GM23338 (cell line): Measurements from ENCODE around the gene FAM13C.

ENCODE experiments used
- CTCF ChIP-seq, 2 experiments: fragments of 200-600 bp in 1 of 2; sonication (generic) in 1 of 2; conservative IDR thresholded peaks; 2 replicates each; pipeline versions ENCODE4 v1.5.1 to v1.6.1; 2016 to 2017; ENCODE audit warnings: antibody characterized with exemption in 2 of 2, low read depth in 2 of 2, mild to moderate bottlenecking in 2 of 2, moderate library complexity in 1 of 2
- EZH2 ChIP-seq: fragments of 200-600 bp; sonication (generic); IDR thresholded peaks from one replicate; pipeline ENCODE4 v1.8.0; 2017; ENCODE audit warnings: antibody characterized with exemption, mild to moderate bottlenecking, low read depth; ENCODE audit not compliant: unreplicated experiment
- REST ChIP-seq: IDR thresholded peaks from one replicate; pipeline ENCODE4 v1.6.1; 2018; ENCODE audit warnings: antibody characterized with exemption; ENCODE audit not compliant: unreplicated experiment
- ZNF114 ChIP-seq: fragments of 250-450 bp; sonication (Bioruptor Pico); IDR thresholded peaks from 2 replicates; pipeline ENCODE4 v1.5.0; 2020; ENCODE audit warnings: mild to moderate bottlenecking, moderate library complexity

- no peak for TF ChIP-seq REST
- no peak for TF ChIP-seq EZH2
- no peak for TF ChIP-seq ZNF114
- TF ChIP-seq CTCF (conservative IDR thresholded peaks at IDR 0.05; ENCODE audit: low read depth in 2 of 2) = no peak
These were observed 74.6 kb downstream of the FAM13C start for GRCh38 chr10:59287587-59288255.
